ENCODE measurements around the gene TMEM63C.

The TMEM63C gene

DNA sequence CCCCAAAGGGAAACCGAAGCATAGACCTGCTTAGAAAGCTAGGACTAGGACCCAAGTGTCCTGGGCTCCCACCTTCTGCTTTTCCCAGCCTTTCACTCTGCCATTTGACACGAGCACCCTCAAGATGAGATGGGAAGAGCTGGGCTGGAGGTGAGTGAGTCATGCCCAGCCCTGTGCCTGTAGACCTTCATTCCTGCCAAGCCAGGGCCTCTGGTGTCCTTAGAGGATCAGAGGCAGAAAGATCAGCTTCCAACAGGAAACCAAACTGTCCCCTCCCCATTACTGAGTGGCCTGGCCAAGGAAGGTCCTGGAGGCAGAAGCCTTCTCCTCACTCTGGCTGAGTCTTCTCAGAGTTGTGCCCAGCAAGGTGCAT, 3.5 kb downstream of the TMEM63C start:
- no peak for DNase-seq (ENCODE audit: low read depth)
- Histone ChIP-seq H3K9me3 (ENCODE audit: control insufficient read depth, low read length) (no peaks in the 10 kb centered on the region), H3K9ac (ENCODE audit: low read length) (no peak overlapping the region), H3K36me3 (ENCODE audit: control insufficient read depth, insufficient read depth, low read length, severe bottlenecking) (no peaks in the 10 kb centered on the region), H3K27me3 (replicated peaks; ENCODE audit: control insufficient read depth, insufficient read depth, low read length) (peaks cover 61% of the 10 kb centered on the region), H3K4me1 (ENCODE audit: control insufficient read depth, insufficient read depth, low read length) (peaks cover 6% of the 10 kb centered on the region), H3K4me3 (ENCODE audit: low read length) (no peak overlapping the region)

DNA sequence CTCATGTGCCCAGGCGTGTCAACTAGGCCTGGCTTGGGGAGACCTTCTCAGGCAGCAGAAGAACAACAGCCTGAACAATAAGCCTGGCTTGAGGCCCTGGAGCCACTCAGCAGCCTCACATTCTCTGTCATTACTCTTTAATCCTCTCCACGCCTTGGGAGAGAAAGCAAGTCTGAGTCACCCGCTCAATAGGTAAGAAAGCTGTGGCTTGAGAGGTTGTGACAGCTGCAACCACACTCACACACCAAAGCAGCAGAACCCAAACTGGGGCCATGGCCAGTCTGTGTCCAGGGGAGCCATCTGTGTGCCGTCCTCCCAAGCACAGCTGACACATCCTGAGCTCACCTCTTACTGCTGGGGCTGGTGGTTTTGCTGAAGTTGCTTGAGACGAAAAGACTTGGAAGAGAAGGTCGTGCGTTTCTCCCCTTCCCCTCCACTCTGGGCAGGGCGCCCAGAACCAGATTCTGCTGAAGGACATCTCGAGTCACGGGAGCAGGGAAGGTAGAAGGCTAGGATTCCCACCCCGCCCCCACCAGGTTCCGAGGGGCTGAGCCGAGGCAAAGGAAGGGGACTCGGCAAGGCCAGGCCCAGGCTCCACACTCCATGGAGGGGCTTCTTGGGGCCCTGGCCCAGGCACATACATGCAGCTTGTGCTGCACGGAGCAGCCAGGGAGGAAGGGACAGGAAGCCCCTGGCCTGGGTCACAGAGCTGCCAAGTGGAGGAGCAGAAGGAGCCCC, 5.5 kb downstream of the TMEM63C start:
- Histone ChIP-seq H3K36me3 (ENCODE audit: control insufficient read depth, insufficient read depth, low read length, severe bottlenecking) (no peaks in the 10 kb centered on the region), H3K4me3 (ENCODE audit: low read length) (no peak overlapping the region), H3K4me1 (ENCODE audit: control insufficient read depth, insufficient read depth, low read length) (peaks cover 6% of the 10 kb centered on the region), H3K27me3 (replicated peaks; ENCODE audit: control insufficient read depth, insufficient read depth, low read length) (peaks cover 51% of the 10 kb centered on the region), H3K9me3 (ENCODE audit: control insufficient read depth, low read length) (no peaks in the 10 kb centered on the region), H3K9ac (ENCODE audit: low read length) (no peak overlapping the region)
- no peak for DNase-seq (ENCODE audit: low read depth)

DNA sequence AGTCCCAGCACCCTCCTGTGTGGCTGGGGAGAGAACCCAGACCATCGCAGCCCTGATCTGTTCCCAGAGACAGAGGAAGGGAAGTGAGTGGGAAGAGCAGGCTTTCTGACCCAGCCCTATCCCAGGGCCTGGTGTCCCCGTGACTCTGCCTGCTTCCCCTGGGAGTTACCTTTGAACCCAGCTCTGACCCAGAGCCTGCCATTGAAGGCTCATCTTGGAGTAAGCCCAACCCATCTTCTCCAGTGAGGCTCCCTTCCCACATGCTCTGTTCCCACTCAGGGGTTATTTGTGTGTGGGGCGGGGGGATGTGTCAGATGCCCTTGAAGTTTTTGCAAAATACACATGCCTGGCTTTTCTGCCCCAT, 6.0 kb downstream of the TMEM63C start:
- H3K36me3 ChIP-seq (ENCODE audit: control insufficient read depth, insufficient read depth, low read length, severe bottlenecking), result no peaks in the 10 kb centered on the region
- no peak for DNase-seq (ENCODE audit: low read depth)
- no peaks in the 10 kb centered on the region for H3K9me3 ChIP-seq (ENCODE audit: control insufficient read depth, low read length)
- H3K9ac ChIP-seq (ENCODE audit: low read length), result no peak overlapping the region
- peaks cover 51% of the 10 kb centered on the region for H3K27me3 ChIP-seq (replicated peaks; ENCODE audit: control insufficient read depth, insufficient read depth, low read length)
- H3K4me3 ChIP-seq (ENCODE audit: low read length), result no peak overlapping the region
- peaks cover 6% of the 10 kb centered on the region for H3K4me1 ChIP-seq (ENCODE audit: control insufficient read depth, insufficient read depth, low read length)

GRCh38 chr14:77189479-77189878, 7.9 kb downstream of the TMEM63C start:
- peaks cover 45% of the 10 kb centered on the region for H3K27me3 ChIP-seq (replicated peaks; ENCODE audit: control insufficient read depth, insufficient read depth, low read length)
- no peak overlapping the region for H3K9ac ChIP-seq (ENCODE audit: low read length)
- no peak overlapping the region for H3K4me3 ChIP-seq (ENCODE audit: low read length)
- no peak for DNase-seq (ENCODE audit: low read depth)
- H3K9me3 ChIP-seq (ENCODE audit: control insufficient read depth, low read length), result no peaks in the 10 kb centered on the region
- H3K36me3 ChIP-seq (ENCODE audit: control insufficient read depth, insufficient read depth, low read length, severe bottlenecking), result no peaks in the 10 kb centered on the region
- peaks cover 5% of the 10 kb centered on the region for H3K4me1 ChIP-seq (ENCODE audit: control insufficient read depth, insufficient read depth, low read length)

DNA sequence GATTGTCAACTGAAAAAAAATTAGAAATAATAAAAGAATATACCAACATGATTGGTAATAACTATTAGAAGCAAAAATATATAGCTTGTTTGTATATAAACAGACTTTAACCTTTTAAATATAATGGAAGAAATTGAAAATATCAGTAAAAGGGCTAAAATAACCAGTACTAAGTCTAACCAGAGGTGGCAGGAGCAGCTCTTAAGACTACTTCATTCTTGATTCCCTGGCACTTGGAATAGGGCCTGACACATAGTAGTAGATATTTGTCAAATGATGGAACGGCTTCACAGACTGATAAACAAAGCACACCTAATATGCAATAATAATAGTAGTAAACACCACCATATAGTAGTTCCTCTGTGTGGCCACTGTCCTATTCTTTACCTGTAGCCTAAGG, 9.4 kb downstream of the TMEM63C start:
- H3K27me3 ChIP-seq (replicated peaks; ENCODE audit: control insufficient read depth, insufficient read depth, low read length), result peaks cover 51% of the 10 kb centered on the region
- H3K4me1 ChIP-seq (ENCODE audit: control insufficient read depth, insufficient read depth, low read length), result no peaks in the 10 kb centered on the region
- no peak overlapping the region for H3K4me3 ChIP-seq (ENCODE audit: low read length)
- H3K9ac ChIP-seq (ENCODE audit: low read length), result no peak overlapping the region
- no peak for DNase-seq (ENCODE audit: low read depth)
- H3K36me3 ChIP-seq (ENCODE audit: control insufficient read depth, insufficient read depth, low read length, severe bottlenecking), result no peaks in the 10 kb centered on the region
- H3K9me3 ChIP-seq (ENCODE audit: control insufficient read depth, low read length), result no peaks in the 10 kb centered on the region

DNA sequence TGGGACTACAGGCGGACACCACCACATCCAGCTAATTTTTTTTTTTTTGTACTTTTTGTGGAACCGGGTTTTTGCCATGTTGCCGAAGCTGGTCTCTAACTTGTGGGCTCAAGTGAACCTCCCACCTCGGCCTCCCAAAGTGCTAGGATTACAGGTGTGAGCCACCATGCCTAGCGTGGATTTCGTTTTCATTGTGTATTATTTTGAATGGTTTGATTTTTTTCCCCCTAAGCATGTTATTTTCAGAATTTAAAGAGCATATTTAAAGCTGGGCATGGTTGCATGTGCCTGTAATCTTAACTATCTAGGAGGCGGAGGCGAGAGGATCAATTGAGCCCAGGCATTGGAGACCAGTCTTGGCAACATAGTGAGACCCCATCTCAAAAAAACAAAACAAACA, 13.1 kb downstream of the TMEM63C start:
- no peak overlapping the region for H3K4me3 ChIP-seq (ENCODE audit: low read length)
- no peaks in the 10 kb centered on the region for H3K4me1 ChIP-seq (ENCODE audit: control insufficient read depth, insufficient read depth, low read length)
- DNase-seq (ENCODE audit: low read depth), result no peak
- H3K36me3 ChIP-seq (ENCODE audit: control insufficient read depth, insufficient read depth, low read length, severe bottlenecking), result no peaks in the 10 kb centered on the region
- no peak overlapping the region for H3K9ac ChIP-seq (ENCODE audit: low read length)
- H3K9me3 ChIP-seq (ENCODE audit: control insufficient read depth, low read length), result no peaks in the 10 kb centered on the region
- H3K27me3 ChIP-seq (replicated peaks; ENCODE audit: control insufficient read depth, insufficient read depth, low read length), result peaks cover 65% of the 10 kb centered on the region

DNA sequence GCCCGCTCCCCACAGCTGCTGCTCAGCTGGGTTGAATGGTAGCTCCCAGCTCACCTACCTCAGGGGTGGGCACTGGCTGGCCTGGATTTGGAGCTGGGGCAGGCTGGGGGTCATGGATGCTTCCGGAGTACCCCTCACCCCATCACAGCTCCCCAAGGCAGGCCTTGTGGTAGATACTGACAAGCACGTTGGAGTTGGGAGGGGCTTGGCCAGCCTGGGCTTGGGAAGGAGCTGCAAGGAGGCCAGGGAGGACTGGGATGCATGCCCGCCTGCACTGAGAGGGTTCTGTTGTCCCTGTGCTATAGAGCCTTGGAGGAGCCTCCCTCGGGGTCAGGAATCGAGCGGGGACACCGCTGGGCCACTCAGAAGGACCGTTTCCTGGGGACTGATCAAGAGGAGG, 14.2 kb downstream of the TMEM63C start:
- Histone ChIP-seq H3K9ac (ENCODE audit: low read length) (no peak overlapping the region), H3K9me3 (ENCODE audit: control insufficient read depth, low read length) (no peaks in the 10 kb centered on the region), H3K27me3 (replicated peaks; ENCODE audit: control insufficient read depth, insufficient read depth, low read length) (peaks cover 74% of the 10 kb centered on the region), H3K4me1 (ENCODE audit: control insufficient read depth, insufficient read depth, low read length) (no peaks in the 10 kb centered on the region), H3K36me3 (ENCODE audit: control insufficient read depth, insufficient read depth, low read length, severe bottlenecking) (no peaks in the 10 kb centered on the region), H3K4me3 (ENCODE audit: low read length) (no peak overlapping the region)
- DNase-seq (ENCODE audit: low read depth), result no peak

DNA sequence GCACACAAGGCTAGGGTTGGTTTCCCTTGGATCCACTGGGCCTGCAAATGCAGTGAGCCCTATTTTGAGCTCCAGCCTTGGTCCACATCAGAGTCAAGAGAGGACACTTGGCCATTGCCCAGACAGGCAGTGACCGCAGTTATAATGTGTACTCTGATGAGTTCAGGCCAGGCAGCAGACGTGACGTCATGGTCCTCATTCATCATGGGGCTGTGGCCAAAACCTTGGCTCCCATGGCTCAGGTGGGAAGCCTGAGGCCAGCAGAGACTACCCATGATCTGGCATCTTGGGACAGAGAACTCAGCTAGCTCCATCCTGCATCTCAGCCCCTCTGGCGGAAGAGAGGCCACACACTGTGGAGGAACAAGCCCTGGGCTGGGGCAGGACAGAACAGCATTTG, 16.4 kb downstream of the TMEM63C start:
- H3K27me3 ChIP-seq (replicated peaks; ENCODE audit: control insufficient read depth, insufficient read depth, low read length), result peaks cover 77% of the 10 kb centered on the region
- H3K36me3 ChIP-seq (ENCODE audit: control insufficient read depth, insufficient read depth, low read length, severe bottlenecking), result no peaks in the 10 kb centered on the region
- no peaks in the 10 kb centered on the region for H3K4me1 ChIP-seq (ENCODE audit: control insufficient read depth, insufficient read depth, low read length)
- H3K9ac ChIP-seq (ENCODE audit: low read length), result no peak overlapping the region
- H3K4me3 ChIP-seq (ENCODE audit: low read length), result no peak overlapping the region
- H3K9me3 ChIP-seq (ENCODE audit: control insufficient read depth, low read length), result no peaks in the 10 kb centered on the region
- no peak for DNase-seq (ENCODE audit: low read depth)

DNA sequence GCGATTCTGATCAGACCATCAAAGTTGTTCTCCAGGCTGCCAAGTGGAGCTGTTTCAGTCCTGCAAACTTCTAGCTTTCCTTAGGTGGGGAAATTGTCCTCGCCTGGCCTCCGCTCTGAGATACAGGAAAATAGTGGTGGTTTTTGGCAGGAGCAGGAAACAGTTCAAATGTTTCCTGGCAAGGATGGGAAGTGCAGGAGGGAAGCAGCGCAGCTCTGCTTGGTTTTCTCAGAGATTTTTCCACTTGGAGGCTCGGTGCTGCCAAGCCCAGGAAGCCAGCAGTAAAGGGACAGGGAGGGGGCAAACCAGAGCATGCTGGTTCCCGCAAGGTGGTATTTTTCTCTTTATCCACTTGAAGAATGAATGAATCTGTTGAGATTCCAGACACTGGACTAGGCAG, 17.0 kb downstream of the TMEM63C start:
- Histone ChIP-seq H3K9ac (ENCODE audit: low read length) (no peak overlapping the region), H3K4me1 (ENCODE audit: control insufficient read depth, insufficient read depth, low read length) (no peaks in the 10 kb centered on the region), H3K9me3 (ENCODE audit: control insufficient read depth, low read length) (no peaks in the 10 kb centered on the region), H3K4me3 (ENCODE audit: low read length) (no peak overlapping the region), H3K27me3 (replicated peaks; ENCODE audit: control insufficient read depth, insufficient read depth, low read length) (peaks cover 75% of the 10 kb centered on the region), H3K36me3 (ENCODE audit: control insufficient read depth, insufficient read depth, low read length, severe bottlenecking) (no peaks in the 10 kb centered on the region)
- DNase-seq (ENCODE audit: low read depth), result no peak

DNA sequence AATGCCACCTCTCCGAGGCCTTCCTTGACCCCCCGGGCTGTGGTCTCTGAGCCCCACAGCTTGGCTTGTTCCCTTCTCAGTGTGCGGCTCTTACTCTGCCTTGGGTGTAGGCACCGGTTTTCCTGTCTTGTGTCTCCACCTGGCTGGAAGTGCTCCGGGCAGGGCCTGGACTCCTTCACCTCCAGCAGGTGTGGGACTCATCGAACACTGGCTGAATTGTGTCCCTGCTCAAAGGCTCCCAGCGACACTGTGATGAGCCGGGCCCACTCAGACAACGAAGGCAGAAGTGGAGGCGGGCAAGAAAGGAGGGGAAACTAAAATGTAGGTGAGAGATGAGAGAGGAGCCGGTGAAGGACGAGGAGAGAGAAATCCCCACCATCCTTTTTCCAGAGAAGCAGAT, 18.0 kb downstream of the TMEM63C start:
- Histone ChIP-seq H3K27me3 (replicated peaks; ENCODE audit: control insufficient read depth, insufficient read depth, low read length) (peaks cover 76% of the 10 kb centered on the region), H3K36me3 (ENCODE audit: control insufficient read depth, insufficient read depth, low read length, severe bottlenecking) (no peaks in the 10 kb centered on the region), H3K9me3 (ENCODE audit: control insufficient read depth, low read length) (no peaks in the 10 kb centered on the region), H3K4me1 (ENCODE audit: control insufficient read depth, insufficient read depth, low read length) (no peaks in the 10 kb centered on the region), H3K9ac (ENCODE audit: low read length) (no peak overlapping the region), H3K4me3 (ENCODE audit: low read length) (no peak overlapping the region)
- DNase-seq (ENCODE audit: low read depth), result no peak

DNA sequence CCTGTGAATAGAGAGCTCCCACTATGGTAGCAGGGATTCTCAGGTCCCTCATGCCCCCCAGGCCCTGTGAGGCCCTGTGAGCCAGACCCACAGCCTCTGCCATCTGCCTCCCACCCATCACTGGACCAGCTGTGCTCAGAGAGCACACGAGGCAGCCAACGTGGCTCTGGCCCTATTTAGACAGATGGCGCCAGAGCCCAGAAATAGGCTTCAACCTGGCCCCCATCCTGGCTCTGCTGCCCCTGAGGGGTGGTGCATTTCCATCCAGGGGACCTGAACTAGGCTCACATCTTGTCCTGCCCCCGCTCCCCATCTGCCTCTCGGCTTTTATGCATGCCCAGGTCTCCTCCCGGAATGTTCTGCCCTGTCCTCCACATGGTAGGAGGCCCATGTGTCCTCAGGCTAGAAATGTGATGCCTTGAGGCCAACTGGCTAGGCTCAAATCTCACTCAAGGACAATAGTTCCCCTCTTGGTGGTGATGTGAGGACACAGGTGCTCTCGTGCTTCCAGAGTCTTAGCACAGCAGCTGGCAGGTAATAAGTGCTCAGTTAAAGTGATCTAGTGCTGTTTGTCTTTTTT, 18.9 kb downstream of the TMEM63C start:
- Histone ChIP-seq H3K27me3 (replicated peaks; ENCODE audit: control insufficient read depth, insufficient read depth, low read length) (peaks cover 76% of the 10 kb centered on the region), H3K4me1 (ENCODE audit: control insufficient read depth, insufficient read depth, low read length) (no peaks in the 10 kb centered on the region), H3K36me3 (ENCODE audit: control insufficient read depth, insufficient read depth, low read length, severe bottlenecking) (no peaks in the 10 kb centered on the region), H3K9me3 (ENCODE audit: control insufficient read depth, low read length) (no peaks in the 10 kb centered on the region), H3K4me3 (ENCODE audit: low read length) (no peak overlapping the region), H3K9ac (ENCODE audit: low read length) (no peak overlapping the region)
- no peak for DNase-seq (ENCODE audit: low read depth)

GRCh38 chr14:77201696-77202095, 20.1 kb downstream of the TMEM63C start:
- DNase-seq (ENCODE audit: low read depth), result no peak
- Histone ChIP-seq H3K9ac (ENCODE audit: low read length) (no peak overlapping the region), H3K27me3 (replicated peaks; ENCODE audit: control insufficient read depth, insufficient read depth, low read length) (peaks cover 64% of the 10 kb centered on the region), H3K9me3 (ENCODE audit: control insufficient read depth, low read length) (no peaks in the 10 kb centered on the region), H3K36me3 (ENCODE audit: control insufficient read depth, insufficient read depth, low read length, severe bottlenecking) (no peaks in the 10 kb centered on the region), H3K4me3 (ENCODE audit: low read length) (no peak overlapping the region), H3K4me1 (ENCODE audit: control insufficient read depth, insufficient read depth, low read length) (no peaks in the 10 kb centered on the region)
